ENCODE data around the gene ANKRD23.

The ANKRD23 gene

GRCh38 chr2:96846825-96847224 is 3.0 kb upstream of the ANKRD23 start:
- no peaks in the 10 kb centered on the region for H3K4me1 ChIP-seq (ENCODE audit: control insufficient read depth, insufficient read depth, low read length, unreplicated experiment)
- H3K27ac ChIP-seq (ENCODE audit: low read depth, low read length): no peak overlapping the region
- H3K79me2 ChIP-seq (ENCODE audit: control insufficient read depth, insufficient read depth, low read length, unreplicated experiment): no peaks in the 10 kb centered on the region
- no peak overlapping the region for H3K4me3 ChIP-seq (ENCODE audit: low read depth, low read length)
- no peaks in the 10 kb centered on the region for H3K36me3 ChIP-seq (ENCODE audit: insufficient read depth, low read length)
- no peaks in the 10 kb centered on the region for H3K27me3 ChIP-seq (ENCODE audit: insufficient read depth, low read length)
- no peak overlapping the region for H2AFZ ChIP-seq (ENCODE audit: low read length, unreplicated experiment)

- H3K27me3 ChIP-seq (ENCODE audit: insufficient read depth, low read length): no peaks in the 10 kb centered on the region
- H3K4me3 ChIP-seq (ENCODE audit: low read depth, low read length): no peak overlapping the region
- no peaks in the 10 kb centered on the region for H3K4me1 ChIP-seq (ENCODE audit: control insufficient read depth, insufficient read depth, low read length, unreplicated experiment)
- no peak overlapping the region for H2AFZ ChIP-seq (ENCODE audit: low read length, unreplicated experiment)
- H3K79me2 ChIP-seq (ENCODE audit: control insufficient read depth, insufficient read depth, low read length, unreplicated experiment): no peaks in the 10 kb centered on the region
- H3K27ac ChIP-seq (ENCODE audit: low read depth, low read length): no peak overlapping the region
- no peaks in the 10 kb centered on the region for H3K36me3 ChIP-seq (ENCODE audit: insufficient read depth, low read length)
Measured at GRCh38 chr2:96844405-96844808, 586 bp upstream of the ANKRD23 start.

DNA sequence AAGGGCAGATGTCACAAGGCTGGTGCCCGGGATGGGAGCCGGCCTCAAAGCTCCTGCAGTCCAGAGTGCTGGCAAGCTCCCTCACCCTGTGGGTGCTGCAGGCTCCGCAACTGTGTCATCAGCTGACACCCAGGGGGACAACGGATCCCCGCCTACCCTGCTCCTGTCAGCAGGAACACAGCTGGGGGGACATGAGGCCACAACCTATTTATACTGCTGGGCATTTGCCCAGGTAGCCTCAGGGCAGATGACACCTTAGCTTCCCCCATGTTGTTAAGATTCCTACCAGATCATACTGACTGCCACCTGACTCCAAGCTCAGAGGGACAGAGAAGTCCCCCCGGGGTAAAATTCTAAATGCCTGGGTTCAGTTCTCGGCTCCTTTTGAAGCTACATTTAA is 1.2 kb downstream of the ANKRD23 start:
- Histone ChIP-seq H3K79me2 (ENCODE audit: control insufficient read depth, insufficient read depth, low read length, unreplicated experiment) (no peaks in the 10 kb centered on the region), H3K4me1 (ENCODE audit: control insufficient read depth, insufficient read depth, low read length, unreplicated experiment) (no peaks in the 10 kb centered on the region), H2AFZ (ENCODE audit: low read length, unreplicated experiment) (no peak overlapping the region), H3K36me3 (ENCODE audit: insufficient read depth, low read length) (no peaks in the 10 kb centered on the region), H3K4me3 (ENCODE audit: low read depth, low read length) (no peak overlapping the region), H3K27ac (ENCODE audit: low read depth, low read length) (no peak overlapping the region), H3K27me3 (ENCODE audit: insufficient read depth, low read length) (no peaks in the 10 kb centered on the region)

DNA sequence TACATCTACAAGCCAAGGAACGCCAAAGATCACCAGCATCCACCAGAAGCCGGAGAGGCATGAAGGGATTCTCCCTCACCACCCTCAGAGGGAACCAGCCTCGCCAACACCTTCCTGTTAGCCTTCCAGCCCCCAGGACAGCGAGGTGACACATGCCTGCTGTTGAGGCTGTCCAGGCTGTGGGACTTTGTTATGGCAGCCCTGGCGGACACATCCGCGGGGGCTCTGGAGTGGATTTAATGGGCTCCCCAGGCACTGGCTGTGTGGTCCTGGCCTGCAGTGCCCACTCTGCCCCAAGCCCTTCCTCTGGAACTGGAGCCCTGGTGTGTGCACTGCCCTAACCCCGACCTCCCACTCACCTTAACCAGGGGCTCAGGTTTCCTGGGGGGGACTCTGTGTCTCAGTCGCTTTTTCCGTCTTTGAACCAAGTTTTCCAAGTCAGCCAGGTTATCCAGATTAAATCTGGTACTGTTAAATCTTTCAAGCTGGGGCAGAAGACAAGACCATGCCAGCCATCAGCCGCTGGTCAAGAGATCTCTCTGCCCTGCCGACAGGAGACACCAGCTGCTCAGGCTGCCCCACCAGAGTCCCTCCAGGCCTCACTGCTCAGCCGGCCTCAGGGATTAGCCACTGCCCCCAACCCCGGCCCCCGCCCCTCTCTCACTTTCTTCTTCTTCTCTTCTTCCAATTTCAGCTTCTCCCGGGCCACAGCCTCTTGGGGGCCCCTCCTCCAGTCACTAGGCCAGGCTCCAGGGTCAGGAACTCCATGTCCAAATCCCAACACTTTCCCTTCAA is 1.9 kb downstream of the ANKRD23 start:
- no peak overlapping the region for H3K27ac ChIP-seq (ENCODE audit: low read depth, low read length)
- H3K27me3 ChIP-seq (ENCODE audit: insufficient read depth, low read length): no peaks in the 10 kb centered on the region
- no peaks in the 10 kb centered on the region for H3K36me3 ChIP-seq (ENCODE audit: insufficient read depth, low read length)
- no peaks in the 10 kb centered on the region for H3K4me1 ChIP-seq (ENCODE audit: control insufficient read depth, insufficient read depth, low read length, unreplicated experiment)
- no peak overlapping the region for H3K4me3 ChIP-seq (ENCODE audit: low read depth, low read length)
- no peak overlapping the region for H2AFZ ChIP-seq (ENCODE audit: low read length, unreplicated experiment)
- H3K79me2 ChIP-seq (ENCODE audit: control insufficient read depth, insufficient read depth, low read length, unreplicated experiment): no peaks in the 10 kb centered on the region

- no peaks in the 10 kb centered on the region for H3K36me3 ChIP-seq (ENCODE audit: insufficient read depth, low read length)
- H3K79me2 ChIP-seq (ENCODE audit: control insufficient read depth, insufficient read depth, low read length, unreplicated experiment): no peaks in the 10 kb centered on the region
- no peak overlapping the region for H3K4me3 ChIP-seq (ENCODE audit: low read depth, low read length)
- no peak overlapping the region for H3K27ac ChIP-seq (ENCODE audit: low read depth, low read length)
- H3K27me3 ChIP-seq (ENCODE audit: insufficient read depth, low read length): no peaks in the 10 kb centered on the region
- H2AFZ ChIP-seq (ENCODE audit: low read length, unreplicated experiment): no peak overlapping the region
- no peaks in the 10 kb centered on the region for H3K4me1 ChIP-seq (ENCODE audit: control insufficient read depth, insufficient read depth, low read length, unreplicated experiment)
Measured at GRCh38 chr2:96839875-96840850, 3.7 kb downstream of the ANKRD23 start.

DNA sequence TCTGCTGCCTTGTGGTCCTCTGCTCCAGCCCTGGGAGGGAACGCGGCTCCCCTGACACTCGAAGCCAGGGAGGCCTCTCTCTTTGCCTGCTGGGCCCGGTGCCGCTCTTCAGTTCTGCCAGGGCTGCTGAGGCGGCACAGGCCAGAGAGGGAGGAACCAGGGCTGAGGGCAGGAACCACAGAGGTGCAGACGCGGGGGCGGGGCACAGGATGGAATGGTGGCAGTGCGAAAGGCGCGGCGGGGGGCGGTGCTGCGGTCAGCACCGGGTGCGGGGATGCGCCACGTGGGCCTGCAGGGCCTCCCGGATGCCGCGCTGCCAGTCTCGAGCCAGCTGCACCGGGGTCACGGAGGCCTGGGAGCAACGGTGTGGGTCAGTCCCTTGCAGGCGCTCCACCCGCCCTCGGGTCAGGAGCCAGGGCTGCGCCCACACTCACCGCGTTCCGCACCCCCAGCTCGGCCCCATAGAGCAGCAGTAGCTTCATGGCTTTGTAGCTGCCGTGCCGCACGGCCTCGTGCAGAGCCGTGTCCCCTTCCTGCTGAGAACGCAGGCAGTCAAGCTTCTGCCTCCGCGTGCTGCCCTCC is 4.4 kb downstream of the ANKRD23 start:
- Histone ChIP-seq H3K4me1 (ENCODE audit: control insufficient read depth, insufficient read depth, low read length, unreplicated experiment) (no peaks in the 10 kb centered on the region), H2AFZ (ENCODE audit: low read length, unreplicated experiment) (no peak overlapping the region), H3K27me3 (ENCODE audit: insufficient read depth, low read length) (no peaks in the 10 kb centered on the region), H3K36me3 (ENCODE audit: insufficient read depth, low read length) (no peaks in the 10 kb centered on the region), H3K4me3 (ENCODE audit: low read depth, low read length) (no peak overlapping the region), H3K27ac (ENCODE audit: low read depth, low read length) (no peak overlapping the region), H3K79me2 (ENCODE audit: control insufficient read depth, insufficient read depth, low read length, unreplicated experiment) (no peaks in the 10 kb centered on the region)

DNA sequence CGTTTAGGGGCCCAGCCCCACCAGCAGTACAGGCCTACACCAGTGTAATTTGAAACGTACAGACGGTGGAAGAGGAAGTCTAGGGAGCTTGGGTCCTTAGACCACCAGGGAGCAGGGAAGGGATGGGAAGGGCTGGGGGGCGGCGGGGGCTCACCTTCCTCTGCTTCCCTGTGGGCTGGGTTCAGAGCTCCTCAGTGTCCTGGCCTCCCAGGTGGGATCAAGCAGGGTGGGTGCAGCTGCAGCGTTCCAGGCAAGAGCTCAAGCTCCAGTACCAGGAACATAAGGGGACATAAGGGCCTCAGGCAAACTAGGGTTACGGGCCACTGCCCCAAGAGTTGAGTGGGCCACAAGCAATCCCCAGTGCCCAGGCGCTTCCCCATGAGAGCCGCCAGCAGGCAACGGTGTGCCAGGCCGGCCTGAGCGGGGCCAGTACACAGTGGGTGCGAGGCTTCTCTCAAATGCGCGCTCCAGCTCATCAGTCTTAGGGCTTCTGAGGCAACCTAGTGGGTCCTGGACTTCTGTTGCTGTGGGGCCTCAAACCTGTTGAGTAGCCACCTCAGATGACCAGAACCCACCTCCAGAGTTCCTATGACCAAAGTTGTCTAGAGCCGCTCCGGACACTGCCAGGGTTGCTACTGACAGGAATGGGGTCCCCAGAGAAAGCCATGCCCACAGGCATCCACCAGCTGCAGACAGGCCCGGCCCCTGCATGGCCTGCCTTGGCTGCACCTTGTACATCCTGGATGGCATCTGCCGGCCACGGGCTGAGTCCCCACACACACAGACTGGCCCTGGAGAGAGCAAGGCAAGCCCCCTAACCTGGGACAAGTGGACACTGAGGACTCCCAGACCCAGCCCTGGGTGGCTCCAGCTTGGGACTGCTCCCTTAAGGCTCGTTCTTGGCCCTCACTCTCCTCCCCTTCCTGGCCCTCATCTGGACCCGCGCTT is 5.2 kb downstream of the ANKRD23 start:
- Histone ChIP-seq H3K4me3 (ENCODE audit: low read depth, low read length) (no peak overlapping the region), H2AFZ (ENCODE audit: low read length, unreplicated experiment) (no peak overlapping the region), H3K27ac (ENCODE audit: low read depth, low read length) (no peak overlapping the region), H3K79me2 (ENCODE audit: control insufficient read depth, insufficient read depth, low read length, unreplicated experiment) (no peaks in the 10 kb centered on the region), H3K36me3 (ENCODE audit: insufficient read depth, low read length) (no peaks in the 10 kb centered on the region), H3K4me1 (ENCODE audit: control insufficient read depth, insufficient read depth, low read length, unreplicated experiment) (no peaks in the 10 kb centered on the region), H3K27me3 (ENCODE audit: insufficient read depth, low read length) (no peaks in the 10 kb centered on the region)

DNA sequence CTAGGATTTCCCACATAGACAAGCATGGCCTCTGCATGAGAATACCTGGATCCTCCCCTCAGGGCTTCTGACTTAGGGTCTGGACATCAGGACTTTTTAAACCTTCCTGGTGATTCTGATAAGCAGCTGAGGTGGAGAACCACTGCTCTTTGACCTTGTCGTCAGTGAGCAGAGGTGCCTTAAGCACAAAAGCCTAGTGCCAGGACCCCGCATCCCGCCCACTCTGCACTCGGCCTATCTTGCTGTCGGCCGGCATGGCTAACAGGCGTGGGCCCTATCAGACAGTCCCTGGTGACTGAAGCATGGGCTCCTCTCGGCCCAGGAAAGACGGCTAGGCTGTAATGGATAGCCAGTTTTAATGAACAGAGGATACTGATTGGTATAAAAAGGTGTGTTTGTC is 6.2 kb downstream of the ANKRD23 start:
- Histone ChIP-seq H3K4me1 (ENCODE audit: control insufficient read depth, insufficient read depth, low read length, unreplicated experiment) (no peaks in the 10 kb centered on the region), H2AFZ (ENCODE audit: low read length, unreplicated experiment) (no peak overlapping the region), H3K27ac (ENCODE audit: low read depth, low read length) (no peak overlapping the region)

GRCh38 chr2:96835830-96836229 is 8.0 kb downstream of the ANKRD23 start:
- Histone ChIP-seq H3K4me3 (ENCODE audit: low read depth, low read length) (no peak overlapping the region), H3K79me2 (ENCODE audit: control insufficient read depth, insufficient read depth, low read length, unreplicated experiment) (no peaks in the 10 kb centered on the region), H3K36me3 (ENCODE audit: insufficient read depth, low read length) (no peaks in the 10 kb centered on the region), H2AFZ (ENCODE audit: low read length, unreplicated experiment) (no peak overlapping the region), H3K4me1 (ENCODE audit: control insufficient read depth, insufficient read depth, low read length, unreplicated experiment) (no peaks in the 10 kb centered on the region), H3K27ac (ENCODE audit: low read depth, low read length) (no peak overlapping the region), H3K27me3 (ENCODE audit: insufficient read depth, low read length) (no peaks in the 10 kb centered on the region)

More for the DNA sequence above, 6.2 kb downstream of the ANKRD23 start:
- no peak overlapping the region for H3K4me3 ChIP-seq (ENCODE audit: low read depth, low read length)
- H3K79me2 ChIP-seq (ENCODE audit: control insufficient read depth, insufficient read depth, low read length, unreplicated experiment): no peaks in the 10 kb centered on the region
- H3K27me3 ChIP-seq (ENCODE audit: insufficient read depth, low read length): no peaks in the 10 kb centered on the region
- H3K36me3 ChIP-seq (ENCODE audit: insufficient read depth, low read length): no peaks in the 10 kb centered on the region

Data from ACC112 (cell line).